HS-27A (cell line): ENCODE data around the gene NAV2.

ENCODE experiments used
- DNase-seq: peaks from one replicate; pipeline ENCODE4 v3.0.0-alpha.2; 2012; ENCODE audit warnings: low read depth, missing footprints

NAV2 gene

GRCh38 chr11:19805827-19806226 is 93.2 kb downstream of the NAV2 start:
- DNase-seq, result no peak

- DNase-seq, result no peak
Measured at GRCh38 chr11:19806251-19806650, 93.6 kb downstream of the NAV2 start.

DNA sequence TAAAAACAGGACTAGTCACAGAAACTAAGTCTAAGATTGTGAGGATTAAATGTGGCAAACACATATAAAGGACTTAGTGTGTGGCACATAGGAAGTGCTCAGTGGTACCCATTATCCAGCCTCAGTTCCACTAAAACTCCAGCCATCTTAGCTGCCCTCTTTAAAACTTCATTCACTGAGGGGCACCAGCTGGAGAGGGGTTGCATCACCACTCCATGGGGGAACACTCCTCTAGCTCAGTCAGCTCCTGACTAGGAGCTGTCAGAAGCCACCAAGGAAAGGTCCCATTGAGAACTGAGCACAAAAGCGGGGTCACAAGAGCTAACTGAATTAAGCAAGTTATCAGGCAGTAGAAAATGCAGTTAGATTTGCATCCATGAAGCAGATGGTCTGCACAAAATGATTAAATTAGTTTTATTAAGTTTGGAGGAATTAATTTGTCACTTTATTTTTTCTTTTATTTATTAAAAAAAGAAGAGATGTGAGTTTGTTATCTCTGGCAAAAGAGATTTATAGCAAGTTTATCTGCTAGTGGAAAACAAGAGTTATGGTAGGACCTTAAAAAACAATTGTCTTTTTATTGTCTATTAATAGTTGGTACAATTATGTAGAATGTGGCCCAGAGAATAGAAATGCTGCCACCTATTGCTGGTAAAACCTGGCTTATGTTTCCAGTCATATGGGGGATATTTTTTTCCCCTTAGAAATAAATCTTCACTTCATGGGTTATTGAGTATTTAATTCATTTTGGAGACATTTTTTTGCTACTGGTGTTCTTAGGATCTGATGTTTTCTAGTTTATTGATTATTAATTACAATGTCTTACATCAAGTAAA is 95.7 kb downstream of the NAV2 start:
- no peak for DNase-seq

DNA sequence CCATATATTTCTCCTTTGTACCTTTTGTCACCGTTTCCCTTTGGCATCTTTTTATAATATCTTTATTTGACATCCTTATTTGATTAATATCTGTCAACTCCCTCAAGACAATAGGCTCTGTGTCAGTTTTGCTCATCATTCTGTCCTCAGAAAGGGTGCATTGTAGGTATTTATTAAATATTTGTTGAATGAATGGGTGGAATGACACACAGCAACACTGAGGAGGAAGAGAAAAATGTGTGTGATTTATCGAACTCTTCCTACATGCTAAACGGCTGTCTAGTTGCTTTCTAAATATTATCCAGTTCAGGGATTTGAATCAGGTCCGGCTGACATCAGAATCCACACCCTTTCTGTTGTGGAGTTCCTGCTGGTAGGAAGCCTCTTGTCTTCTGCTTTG is 98.2 kb downstream of the NAV2 start:
- no peak for DNase-seq

GRCh38 chr11:19811380-19811779 is 98.7 kb downstream of the NAV2 start:
- no peak for DNase-seq

DNA sequence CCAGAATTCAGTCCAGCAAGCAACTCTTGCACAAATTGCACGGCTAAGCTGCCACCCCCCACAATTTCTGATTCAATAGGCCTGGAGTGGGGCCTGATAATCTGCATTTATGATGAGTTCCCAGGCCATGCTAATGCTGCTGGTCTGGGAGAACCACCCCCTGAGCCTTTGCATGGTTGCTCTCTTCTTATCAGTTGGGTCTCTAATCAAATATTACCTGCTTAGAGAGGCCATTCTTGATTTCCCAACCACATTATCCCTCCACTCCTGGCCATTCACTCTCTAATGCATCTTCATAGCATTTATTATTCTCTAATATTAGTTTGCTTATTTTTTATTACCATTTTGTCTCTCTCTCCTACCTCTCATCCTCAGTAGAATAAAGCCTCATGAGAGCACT is 99.5 kb downstream of the NAV2 start:
- DNase-seq, result no peak

DNA sequence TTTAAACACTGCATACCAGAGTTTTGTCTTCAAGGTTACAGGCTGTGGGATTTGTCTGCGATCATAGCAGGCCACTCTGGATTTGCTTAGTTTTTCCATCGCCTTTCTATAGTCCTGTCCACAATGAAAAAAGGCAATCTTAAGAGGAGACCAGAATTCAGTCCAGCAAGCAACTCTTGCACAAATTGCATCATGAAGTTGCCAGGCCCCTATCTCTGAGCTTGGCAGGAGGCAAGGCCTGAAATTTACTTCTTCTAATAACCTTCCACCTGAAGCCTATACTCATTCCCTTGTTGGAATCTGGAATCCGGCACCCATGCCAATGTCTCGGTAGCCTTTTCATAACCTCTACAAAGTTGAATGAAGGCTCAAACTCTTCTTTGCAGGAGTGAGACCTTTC is 100.1 kb downstream of the NAV2 start:
- no peak for DNase-seq

- no peak for DNase-seq
Measured at GRCh38 chr11:19813158-19813879, 100.7 kb downstream of the NAV2 start.

- DNase-seq, result no peak
Measured at GRCh38 chr11:19814421-19814820, 101.8 kb downstream of the NAV2 start.

GRCh38 chr11:19816040-19816439 is 103.4 kb downstream of the NAV2 start:
- DNase-seq, result no peak

- DNase-seq, result no peak
Measured at GRCh38 chr11:19816817-19817216, 104.2 kb downstream of the NAV2 start.

DNA sequence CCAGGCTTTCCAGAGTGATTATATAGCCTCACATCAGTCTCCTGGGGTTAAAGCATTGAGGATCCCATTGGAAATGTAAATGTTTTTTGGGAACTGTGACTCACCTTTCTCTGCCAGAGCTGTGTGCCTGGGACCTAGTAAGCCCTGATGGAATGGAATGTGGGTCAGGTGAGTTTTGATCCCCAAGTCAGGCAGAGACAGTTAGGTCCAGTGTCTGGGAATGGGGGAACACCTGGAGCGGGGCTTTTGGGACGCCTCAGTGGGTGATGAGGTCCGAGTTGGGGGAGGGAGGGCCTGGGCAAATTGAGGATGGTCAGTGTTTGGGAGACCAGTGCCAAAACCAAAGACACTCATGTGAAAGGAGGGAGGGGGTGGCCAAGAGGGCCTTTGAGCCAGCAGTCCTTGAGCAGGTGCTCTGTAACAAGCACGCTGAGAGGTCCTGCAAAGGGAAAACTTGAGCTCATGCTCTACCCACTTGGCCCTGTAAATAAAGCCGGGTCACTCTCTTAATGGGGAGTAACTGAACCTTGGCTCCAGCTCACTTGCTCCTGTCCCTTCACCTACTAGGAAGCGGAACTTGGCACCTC is 104.7 kb downstream of the NAV2 start:
- no peak for DNase-seq

GRCh38 chr11:19817870-19818269 is 105.2 kb downstream of the NAV2 start:
- DNase-seq, result no peak

GRCh38 chr11:19818619-19819018 is 106.0 kb downstream of the NAV2 start:
- DNase-seq, result no peak

- DNase-seq, result no peak
Measured at GRCh38 chr11:19819148-19819547, 106.5 kb downstream of the NAV2 start.

GRCh38 chr11:19820100-19820499 is 107.5 kb downstream of the NAV2 start:
- no peak for DNase-seq

- no peak for DNase-seq
Measured at GRCh38 chr11:19821412-19821875, 108.8 kb downstream of the NAV2 start.

DNA sequence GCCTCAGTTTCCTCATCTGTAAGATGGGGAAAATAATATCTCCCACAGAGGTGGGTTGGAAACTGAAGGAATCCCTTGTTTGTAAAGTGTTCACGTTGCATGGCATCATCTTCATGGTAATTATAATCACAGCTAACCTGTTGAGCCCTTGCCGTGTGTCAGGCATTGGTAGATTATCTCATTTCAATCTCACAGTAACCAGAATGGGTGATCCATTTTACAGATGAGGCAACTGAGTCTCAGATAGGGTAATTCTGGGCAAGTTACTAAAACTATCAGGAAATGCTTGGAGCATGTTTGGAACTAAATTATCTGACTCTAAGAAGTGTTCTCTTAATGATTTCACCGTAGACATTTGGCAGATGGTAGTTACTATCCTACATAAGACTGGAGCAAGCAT is 109.4 kb downstream of the NAV2 start:
- no peak for DNase-seq

GRCh38 chr11:19822531-19822930 is 109.9 kb downstream of the NAV2 start:
- DNase-seq, result no peak

DNA sequence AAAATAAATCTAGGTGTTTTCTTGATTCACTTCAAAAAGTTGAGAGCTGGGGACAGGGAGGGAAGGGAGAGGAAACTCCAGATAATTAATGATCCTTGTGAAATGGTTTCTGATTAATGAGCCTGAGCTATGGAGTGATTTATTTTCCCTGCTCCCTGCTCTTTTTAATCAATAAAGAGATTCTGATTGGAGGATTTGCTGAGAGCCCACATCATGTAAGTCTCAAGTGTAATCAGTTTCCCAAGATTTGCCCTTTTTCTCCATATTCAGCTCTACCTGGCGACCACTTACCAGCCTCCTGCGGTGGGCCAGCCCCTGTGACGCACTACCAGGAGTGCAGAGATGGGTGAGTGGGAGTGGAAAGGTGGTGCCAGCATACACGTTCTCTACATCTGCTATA is 114.0 kb downstream of the NAV2 start:
- DNase-seq, result no peak

DNA sequence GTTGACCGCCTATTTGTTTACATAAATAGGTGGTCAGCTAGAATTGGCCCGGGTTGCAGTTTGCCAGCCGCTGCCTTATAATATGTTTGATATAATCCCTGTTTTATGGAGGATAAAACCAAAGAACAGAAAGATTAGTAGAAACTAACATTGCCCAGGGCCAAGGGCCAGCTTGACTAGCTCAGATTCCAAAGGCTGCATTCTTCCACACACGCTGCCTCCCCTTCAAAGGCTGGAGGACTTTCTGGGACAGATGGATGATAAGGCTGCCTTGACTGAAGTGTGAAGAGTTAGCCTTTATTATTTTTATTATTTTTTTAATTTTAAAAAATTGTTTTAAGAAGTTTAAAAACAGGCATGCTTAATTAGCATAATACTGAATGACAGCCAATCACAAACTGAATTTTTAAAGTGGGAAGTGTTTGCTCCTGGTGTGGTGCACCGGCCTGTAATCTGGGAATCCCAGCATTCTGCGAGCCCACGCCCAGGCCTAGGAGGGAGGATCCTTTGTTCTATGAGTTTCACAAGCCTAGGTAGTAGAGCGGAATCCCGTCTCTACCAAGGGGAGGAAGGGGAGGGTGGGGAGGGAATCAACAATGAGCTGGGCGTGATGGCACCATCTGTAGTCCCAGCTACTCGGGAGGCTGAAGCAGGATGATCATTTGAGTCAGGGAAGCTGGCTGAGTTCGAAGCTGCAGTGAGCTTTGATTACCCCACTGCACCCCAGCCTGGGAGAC is 114.9 kb downstream of the NAV2 start:
- DNase-seq, result no peak

DNA sequence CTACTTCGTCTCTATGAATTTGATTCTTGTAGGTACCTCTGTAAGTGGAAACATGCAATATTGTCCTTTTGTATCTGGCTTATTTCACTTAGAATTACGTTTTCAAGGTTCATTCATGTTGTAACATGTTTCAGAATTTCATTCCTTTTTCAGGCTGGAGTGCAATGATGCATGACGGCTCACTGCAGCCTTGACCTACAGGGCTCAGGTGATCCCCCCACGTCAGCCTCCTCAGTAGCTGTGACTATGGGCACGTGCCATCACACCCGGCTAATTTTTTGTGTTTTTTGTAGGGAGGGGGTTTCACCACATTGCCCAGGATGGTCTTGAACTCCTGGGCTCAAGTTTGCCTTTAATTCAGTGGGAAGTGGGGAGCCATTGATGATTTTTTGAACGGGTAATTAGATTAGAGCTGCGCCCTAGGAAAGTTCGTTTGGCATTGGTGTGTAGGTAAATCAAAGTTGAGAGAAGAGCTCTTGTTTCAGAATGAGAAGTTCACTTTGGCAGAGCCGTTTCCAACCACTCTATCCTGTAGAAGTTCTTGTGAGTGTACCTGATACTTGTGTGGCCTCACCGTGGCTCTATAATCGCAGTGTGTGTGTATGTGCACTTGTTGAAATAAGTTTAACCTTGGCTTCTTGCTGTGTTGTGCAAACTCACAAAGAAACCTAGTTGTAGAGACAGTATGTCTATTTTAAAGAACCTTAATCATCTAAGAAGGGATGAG is 115.9 kb downstream of the NAV2 start:
- DNase-seq, result no peak
